ENCODE results near the gene GOLGA6A. TPM values are rescaled to one million over a fixed set of nuclear protein-coding genes. Genes with fewer than 3 reads are reported as not detected.
"Not testable (repeated sequence)": the region's sequence is repeated elsewhere in the genome, so short reads cannot be mapped to it uniquely, and the experiment has no call there.

Gene GOLGA6A
- total RNA-seq, 1 donor: not detected

DNA sequence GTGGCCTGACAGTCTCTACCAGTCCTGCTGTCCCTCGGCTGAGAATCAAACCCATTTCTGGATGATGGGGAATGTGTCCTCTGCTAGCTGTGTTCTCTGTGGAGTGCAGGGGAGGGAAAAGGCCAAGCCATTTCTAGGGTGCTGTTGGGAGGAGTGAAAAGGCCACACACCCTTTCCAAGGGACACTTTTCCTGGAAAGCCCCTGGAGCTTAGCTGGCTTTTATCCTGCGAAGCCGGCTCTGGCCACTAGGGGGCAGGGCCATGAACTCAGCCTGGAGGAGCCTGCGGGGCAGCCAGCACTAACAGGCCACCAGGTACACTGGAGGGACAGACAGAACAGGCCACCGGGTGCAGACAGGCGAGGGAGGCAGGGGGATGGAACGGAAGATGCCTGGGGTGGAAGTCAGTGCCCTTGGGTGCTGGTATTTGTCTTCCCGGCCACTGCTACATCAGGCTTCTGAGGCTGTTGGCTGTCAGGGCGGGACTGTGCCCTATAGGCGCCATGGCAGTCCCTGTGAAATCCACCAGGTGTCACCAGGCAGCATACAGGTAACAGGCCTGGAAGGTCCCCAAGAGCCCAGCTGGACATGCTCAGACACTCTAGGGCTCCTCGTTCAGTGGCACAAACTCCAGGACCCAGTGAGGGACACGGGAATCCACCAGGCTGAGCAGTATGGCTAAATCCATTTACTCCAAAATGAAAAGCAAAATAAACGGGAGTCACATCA lies 16.5 kb downstream of the GOLGA6A start:
- H3K4me1 ChIP-seq (ENCODE audit: insufficient read depth, low read length); H3K4me3 ChIP-seq (ENCODE audit: low read length); H3K27me3 ChIP-seq (ENCODE audit: insufficient read depth, low read length); H3K9me3 ChIP-seq (ENCODE audit: low read depth, low read length): not testable (repeated sequence)

DNA sequence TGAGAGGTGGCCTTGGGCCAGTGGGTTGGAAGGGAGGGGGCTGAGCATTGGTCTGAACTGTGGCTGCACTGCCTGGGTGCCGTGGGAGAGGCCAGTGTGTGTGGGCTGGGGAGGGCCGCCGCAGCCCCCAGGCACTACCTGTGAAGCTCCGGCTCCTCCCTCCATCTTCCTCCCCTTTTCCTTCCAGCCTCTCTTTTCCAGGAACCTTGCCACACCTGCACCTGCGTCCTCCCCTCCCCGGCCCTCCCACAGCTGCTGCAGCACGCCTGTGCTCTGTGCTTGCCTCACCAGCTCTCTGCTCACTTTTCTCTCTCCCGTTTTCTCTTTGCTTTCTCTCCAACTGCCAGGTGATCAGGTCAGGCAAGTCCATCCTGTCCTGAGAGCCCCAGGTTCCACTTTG lies 17.5 kb downstream of the GOLGA6A start:
- not testable (repeated sequence) for H3K4me1 ChIP-seq (ENCODE audit: insufficient read depth, low read length); H3K4me3 ChIP-seq (ENCODE audit: low read length); H3K9me3 ChIP-seq (ENCODE audit: low read depth, low read length); H3K27me3 ChIP-seq (ENCODE audit: insufficient read depth, low read length)

DNA sequence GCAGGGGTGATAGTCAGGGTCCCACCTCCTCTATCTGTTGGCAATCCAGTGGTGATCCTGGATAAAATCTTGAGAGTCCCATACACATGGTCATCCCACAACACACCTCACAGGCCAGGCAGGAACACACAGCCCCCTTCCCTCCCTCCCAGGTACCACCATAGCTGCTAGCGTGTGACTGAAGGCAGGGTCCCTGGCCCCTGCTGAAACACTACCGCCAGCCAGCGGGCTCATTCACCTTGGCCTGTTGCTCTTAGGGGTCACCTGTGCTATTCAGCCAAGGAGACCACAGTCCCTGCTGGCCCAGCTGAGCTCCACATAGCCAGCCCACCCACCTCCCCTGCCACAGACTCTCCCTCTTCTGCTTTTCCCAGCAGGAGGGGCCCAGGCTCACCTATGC lies 18.2 kb downstream of the GOLGA6A start:
- not testable (repeated sequence) for H3K4me1 ChIP-seq (ENCODE audit: insufficient read depth, low read length); H3K27me3 ChIP-seq (ENCODE audit: insufficient read depth, low read length); H3K9me3 ChIP-seq (ENCODE audit: low read depth, low read length); H3K4me3 ChIP-seq (ENCODE audit: low read length)

DNA sequence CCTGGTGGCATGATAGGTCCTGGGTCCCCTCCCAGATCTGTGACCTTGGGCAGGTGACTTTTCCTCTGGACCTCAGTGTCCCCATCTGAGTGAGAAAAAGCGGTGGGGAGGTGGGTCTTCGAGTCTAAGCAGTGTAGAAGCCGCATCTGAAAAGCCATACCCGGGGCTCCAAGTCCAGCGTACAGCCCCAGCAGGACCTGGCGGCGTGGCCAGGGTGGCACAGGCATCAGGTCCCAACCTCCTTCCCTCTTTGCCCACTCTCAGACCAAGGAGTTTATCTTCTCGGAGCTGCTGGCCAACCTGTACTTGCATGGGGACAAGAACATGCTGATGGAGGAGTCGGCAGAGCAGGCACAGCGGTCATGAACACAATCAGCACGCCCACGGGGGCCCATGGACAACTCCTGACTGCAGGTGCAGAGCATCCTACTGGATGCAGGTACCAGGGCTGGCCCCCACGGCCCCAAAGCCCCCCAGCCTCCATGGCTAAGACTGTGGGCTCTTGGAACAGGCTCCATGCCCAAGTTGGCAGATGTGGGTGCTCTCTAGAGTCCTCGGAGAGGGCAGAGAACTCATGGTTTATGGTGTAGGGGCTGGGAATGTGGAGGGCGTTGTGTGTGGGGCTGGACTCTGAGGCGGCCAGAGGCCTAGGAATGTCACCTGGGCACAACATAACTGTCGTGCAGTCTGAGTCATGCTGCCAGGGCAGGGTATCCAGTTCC lies 18.8 kb downstream of the GOLGA6A start:
- H3K27me3 ChIP-seq (ENCODE audit: insufficient read depth, low read length); H3K9me3 ChIP-seq (ENCODE audit: low read depth, low read length); H3K4me3 ChIP-seq (ENCODE audit: low read length); H3K4me1 ChIP-seq (ENCODE audit: insufficient read depth, low read length): not testable (repeated sequence)

DNA sequence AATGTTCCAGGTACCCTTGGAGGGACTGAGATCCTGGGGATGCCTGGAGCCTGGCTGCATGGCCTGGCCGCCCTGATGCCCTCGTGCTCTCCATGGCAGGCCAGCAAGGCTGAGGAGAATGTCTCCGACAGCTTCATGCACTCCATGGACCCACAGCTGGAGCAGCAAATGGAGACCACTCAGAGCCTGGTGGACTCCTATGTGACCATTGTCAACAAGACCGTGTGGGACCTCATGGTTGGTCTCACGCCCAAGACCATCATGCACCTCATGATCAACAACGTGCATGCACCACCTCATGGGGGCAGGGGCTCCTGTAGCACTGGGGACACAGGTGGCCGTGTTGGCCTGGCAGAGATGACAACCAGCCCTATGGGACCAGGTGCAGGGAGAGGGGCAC lies 19.7 kb downstream of the GOLGA6A start:
- no peaks in the 10 kb centered on the region for H3K9me3 ChIP-seq (ENCODE audit: low read depth, low read length)
- H3K27me3 ChIP-seq (ENCODE audit: insufficient read depth, low read length): no peaks in the 10 kb centered on the region
- no peaks in the 10 kb centered on the region for H3K4me1 ChIP-seq (ENCODE audit: insufficient read depth, low read length)
- H3K4me3 ChIP-seq (ENCODE audit: low read length): no peak overlapping the region

DNA sequence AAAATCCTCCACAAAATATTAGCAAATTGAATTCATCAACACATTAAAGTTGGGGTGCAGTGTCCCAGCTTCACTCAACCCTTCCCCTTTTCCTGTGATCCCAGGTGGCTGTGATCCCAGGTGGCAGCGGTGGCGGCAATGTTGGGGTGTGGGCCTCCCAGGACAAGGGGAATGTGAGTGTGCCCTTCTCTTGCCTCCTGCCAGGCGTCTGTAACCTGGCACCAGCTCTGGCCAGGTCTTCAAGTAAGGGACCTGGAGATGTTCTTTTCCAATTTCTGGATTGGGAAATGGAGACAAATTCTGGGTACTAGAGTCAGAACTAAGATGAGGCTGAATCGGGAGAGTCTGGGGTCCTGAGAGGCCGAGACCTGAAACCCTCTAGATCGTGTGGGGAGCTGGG lies 20.1 kb downstream of the GOLGA6A start:
- Histone ChIP-seq H3K27me3 (ENCODE audit: insufficient read depth, low read length) (no peaks in the 10 kb centered on the region), H3K4me1 (ENCODE audit: insufficient read depth, low read length) (no peaks in the 10 kb centered on the region), H3K9me3 (ENCODE audit: low read depth, low read length) (no peaks in the 10 kb centered on the region), H3K4me3 (ENCODE audit: low read length) (no peak overlapping the region)

DNA sequence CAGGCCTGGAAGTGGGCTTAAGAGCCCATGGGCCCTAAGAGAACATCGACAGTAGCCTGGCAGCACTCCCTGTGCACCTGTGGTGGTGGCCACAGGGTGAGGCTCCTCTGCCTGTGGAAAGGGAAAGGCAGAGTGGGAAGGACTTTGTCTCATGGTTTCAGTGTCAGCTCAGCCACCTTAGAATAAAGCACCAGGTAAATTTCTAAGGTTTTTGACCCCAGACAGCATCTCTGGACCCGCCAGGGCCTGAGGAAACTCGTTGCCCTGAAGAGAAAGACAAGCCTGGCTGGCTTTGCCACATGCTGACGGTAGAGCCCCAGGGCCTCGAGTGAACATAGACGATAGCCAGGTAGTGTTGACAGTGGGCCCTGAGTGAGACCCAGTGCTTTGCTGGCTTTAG lies 22.1 kb downstream of the GOLGA6A start:
- Histone ChIP-seq H3K27me3 (ENCODE audit: insufficient read depth, low read length) (no peaks in the 10 kb centered on the region), H3K9me3 (ENCODE audit: low read depth, low read length) (no peaks in the 10 kb centered on the region), H3K4me3 (ENCODE audit: low read length) (no peak overlapping the region), H3K4me1 (ENCODE audit: insufficient read depth, low read length) (no peaks in the 10 kb centered on the region)

DNA sequence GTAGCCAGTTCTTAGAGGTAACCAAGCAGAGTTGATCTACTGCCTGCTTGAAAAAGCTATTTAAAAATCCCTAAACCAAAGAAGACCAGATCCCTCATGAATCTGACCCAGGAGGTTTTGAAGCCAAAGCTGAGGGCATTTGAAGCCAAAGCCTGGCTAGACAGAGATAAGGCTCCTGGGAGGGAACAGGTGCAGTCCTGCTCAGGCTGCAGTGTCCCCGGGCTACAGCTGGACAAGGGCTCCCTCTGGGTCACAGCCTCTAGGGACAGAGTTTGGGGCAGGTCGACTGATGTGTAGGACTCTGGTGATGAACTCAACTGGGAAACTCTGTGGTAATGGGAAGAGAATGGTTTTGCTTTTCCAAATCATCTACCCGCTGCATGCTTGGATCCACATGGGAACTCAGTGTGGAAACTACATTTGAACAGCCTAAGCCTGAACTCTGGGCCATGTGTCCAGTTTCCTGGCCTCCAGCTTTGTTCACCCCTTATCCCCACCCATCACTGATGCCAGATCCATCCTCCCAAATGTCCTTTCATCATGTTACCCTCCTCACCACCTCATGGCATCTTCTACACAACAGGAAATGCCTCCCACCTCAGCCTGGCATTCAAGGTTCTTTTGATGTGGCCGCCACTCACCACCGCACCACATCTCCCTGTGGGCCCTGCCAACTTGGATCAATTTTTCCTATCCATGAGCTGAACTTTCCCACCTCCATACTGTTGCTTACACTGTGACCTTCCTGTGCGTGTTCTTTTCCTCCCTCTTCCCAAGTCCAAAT lies 23.1 kb downstream of the GOLGA6A start:
- not testable (repeated sequence) for H3K9me3 ChIP-seq (ENCODE audit: low read depth, low read length); H3K4me1 ChIP-seq (ENCODE audit: insufficient read depth, low read length); H3K4me3 ChIP-seq (ENCODE audit: low read length); H3K27me3 ChIP-seq (ENCODE audit: insufficient read depth, low read length)

DNA sequence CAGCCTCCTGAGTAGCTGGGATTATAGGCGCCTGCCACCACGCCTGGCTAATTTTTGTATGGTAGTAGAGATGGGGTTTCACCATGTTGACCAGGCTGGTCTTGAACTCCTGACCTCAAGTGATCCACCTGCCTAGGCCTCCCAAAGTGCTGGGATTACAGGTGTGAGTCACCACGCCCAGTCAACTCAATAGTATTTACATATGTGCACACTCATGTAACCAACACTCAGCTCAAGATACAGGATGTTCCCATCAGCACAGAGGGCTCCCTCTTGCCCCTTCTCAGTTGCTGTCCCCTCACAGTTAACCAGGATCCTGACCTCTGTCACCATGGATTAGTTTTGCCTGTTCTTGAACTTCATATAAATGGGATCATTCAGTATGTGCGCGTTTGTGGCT lies 26.0 kb downstream of the GOLGA6A start:
- H3K4me3 ChIP-seq (ENCODE audit: low read length); H3K4me1 ChIP-seq (ENCODE audit: insufficient read depth, low read length); H3K27me3 ChIP-seq (ENCODE audit: insufficient read depth, low read length); H3K9me3 ChIP-seq (ENCODE audit: low read depth, low read length): not testable (repeated sequence)

DNA sequence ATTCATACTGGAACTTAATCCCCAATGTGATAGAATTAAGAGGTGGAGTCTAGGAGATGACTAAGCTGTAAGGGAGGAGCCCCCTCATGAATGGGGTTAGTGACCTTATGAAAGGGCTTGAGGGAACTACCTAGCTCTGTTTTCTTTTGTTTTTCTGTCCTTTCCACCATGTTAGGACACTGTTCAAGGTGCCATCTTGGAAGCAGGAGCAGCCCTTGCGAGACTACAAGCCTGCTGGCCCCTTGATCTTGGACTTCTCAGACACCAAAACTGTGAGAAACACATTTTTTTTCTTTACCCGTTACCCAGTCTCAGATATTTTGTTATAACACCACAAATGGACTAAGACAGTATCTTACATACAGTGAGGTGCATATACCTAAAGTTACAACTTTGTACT lies 26.5 kb downstream of the GOLGA6A start:
- peaks cover 8% of the 10 kb centered on the region for H3K4me1 ChIP-seq (ENCODE audit: insufficient read depth, low read length)
- H3K4me3 ChIP-seq (ENCODE audit: low read length): no peak overlapping the region
- H3K27me3 ChIP-seq (ENCODE audit: insufficient read depth, low read length): no peaks in the 10 kb centered on the region
- no peaks in the 10 kb centered on the region for H3K9me3 ChIP-seq (ENCODE audit: low read depth, low read length)

DNA sequence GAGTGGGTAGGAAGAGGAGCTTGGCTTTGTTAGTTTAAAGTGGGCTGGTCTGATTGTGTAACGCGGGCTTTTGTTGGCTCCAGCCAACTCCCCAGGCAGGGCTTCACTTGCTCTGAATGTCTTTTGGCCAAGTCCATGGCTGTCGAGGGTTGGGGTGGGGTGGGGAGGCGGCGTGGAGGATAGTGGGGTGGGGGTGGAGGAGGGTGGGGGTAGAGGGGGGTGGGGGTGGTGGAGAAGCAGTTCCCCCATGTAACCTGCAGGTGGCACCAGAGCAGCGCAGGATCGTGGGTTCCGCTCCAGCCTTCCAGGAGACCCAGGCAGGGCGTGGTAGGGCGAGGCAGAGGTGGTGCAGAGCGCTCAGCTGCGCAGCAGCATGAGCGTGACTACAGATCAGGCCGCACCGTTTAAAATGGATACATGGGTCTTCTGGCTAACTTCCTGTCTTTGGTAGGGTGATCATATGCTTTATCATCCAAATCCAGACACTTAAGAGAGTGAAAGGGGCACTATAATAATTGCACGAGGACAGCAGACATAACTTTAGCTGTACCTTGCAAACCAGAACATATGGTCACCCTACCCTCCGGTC lies 28.3 kb downstream of the GOLGA6A start:
- no peaks in the 10 kb centered on the region for H3K9me3 ChIP-seq (ENCODE audit: low read depth, low read length)
- no peaks in the 10 kb centered on the region for H3K27me3 ChIP-seq (ENCODE audit: insufficient read depth, low read length)
- no peak overlapping the region for H3K4me3 ChIP-seq (ENCODE audit: low read length)
- peaks cover 11% of the 10 kb centered on the region for H3K4me1 ChIP-seq (ENCODE audit: insufficient read depth, low read length)

DNA sequence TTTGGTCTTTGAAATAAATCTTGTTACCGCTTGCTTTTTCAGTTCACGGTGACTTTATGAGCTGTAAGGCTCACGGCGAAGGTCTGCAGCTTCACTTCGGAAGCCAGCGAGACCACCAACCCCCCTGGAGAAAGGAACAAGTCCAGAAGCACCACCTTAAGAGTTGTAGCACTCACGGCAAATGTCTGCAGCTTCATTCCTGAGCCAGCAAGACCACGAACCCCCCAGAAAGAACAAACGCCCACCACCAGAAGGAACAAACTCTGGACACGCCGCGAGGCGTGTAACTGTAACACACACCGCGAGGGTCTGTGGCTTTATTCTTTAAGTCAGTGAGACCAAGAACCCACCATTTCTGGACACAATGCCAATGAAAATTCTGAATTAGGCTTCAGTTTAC lies 28.8 kb downstream of the GOLGA6A start:
- H3K9me3 ChIP-seq (ENCODE audit: low read depth, low read length): no peaks in the 10 kb centered on the region
- H3K4me3 ChIP-seq (ENCODE audit: low read length): no peak overlapping the region
- peaks cover 15% of the 10 kb centered on the region for H3K4me1 ChIP-seq (ENCODE audit: insufficient read depth, low read length)
- no peaks in the 10 kb centered on the region for H3K27me3 ChIP-seq (ENCODE audit: insufficient read depth, low read length)

DNA sequence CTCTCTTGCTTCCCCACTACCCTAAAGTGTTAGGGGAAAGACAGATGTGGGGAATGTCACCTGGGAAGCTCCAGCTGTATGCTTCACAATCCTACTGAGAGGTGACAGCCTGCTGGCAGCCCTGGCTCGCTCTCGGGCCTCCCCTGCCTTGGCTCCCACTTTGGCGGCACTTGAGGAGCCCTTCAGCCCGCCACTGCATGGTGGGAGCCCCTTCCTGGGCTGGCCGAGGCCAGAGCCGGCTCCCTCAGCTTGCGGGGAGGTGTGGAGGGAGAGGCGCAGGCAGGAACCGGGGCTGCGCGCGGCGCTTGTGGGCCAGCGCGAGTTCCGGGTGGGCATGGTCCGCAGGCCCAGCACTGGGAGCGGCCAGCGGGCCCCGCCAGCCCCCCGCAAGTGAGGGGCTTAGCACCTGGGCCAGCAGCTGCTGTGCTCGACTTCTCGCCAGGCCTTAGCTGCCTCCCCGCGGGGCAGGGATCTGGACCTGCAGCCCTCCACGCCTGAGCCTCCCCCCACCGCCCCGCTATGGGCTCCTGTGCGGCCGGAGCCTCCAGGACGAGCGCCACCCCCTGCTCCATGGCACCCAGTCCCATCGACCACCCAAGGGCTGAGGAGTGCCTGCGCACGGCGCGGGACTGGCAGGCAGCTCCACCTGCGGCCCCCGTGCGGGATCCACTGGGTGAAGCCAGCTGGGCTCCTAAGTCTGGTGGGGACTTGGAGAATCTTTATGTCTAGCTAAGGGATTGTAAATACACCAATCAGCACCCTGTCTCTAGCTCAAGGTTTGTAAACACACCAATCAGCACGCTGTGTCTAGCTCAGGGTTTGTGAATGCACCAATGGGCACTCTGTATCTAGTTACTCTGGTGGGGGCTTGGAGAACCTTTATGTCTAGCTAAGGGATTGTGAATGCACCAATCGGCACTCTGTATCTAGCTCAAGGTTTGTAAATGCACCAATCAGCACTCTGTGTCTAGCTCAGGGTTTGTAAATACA lies 29.8 kb downstream of the GOLGA6A start:
- not testable (repeated sequence) for H3K27me3 ChIP-seq (ENCODE audit: insufficient read depth, low read length); H3K9me3 ChIP-seq (ENCODE audit: low read depth, low read length); H3K4me3 ChIP-seq (ENCODE audit: low read length)
- peaks cover 22% of the 10 kb centered on the region for H3K4me1 ChIP-seq (ENCODE audit: insufficient read depth, low read length)

DNA sequence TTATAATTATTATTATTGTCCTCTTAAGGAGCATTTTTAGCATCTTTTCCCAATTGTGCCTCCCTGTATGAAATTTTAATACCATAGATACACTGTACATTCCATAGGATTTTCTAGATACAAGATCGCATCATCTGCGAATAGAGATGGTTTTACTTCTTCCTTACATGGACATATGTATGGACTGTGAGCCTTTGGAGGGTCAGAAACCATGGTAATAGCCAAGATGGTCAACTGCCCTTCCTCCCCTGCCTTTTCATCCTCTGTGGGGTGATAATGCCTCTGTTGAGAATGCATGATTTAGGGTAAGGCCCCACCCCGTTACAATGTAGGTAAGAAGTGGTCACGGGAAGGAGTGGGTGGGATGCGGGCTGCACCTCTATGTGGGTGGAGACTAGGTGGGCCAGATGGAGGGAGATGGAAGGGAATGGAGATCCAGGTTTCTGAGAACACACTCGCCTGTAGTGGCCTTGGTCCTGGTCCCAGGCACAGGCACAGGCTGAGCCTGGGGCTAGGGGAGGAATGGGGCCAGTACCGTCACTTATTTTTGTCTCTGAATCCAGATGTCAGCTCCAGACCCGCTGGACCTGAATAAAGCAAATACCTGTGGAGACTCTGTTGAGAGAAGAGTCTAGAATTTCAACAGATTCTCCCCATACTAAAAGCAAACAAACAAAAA lies 31.7 kb downstream of the GOLGA6A start:
- H3K27me3 ChIP-seq (ENCODE audit: insufficient read depth, low read length): no peaks in the 10 kb centered on the region
- H3K4me3 ChIP-seq (ENCODE audit: low read length): no peak overlapping the region
- H3K9me3 ChIP-seq (ENCODE audit: low read depth, low read length): no peaks in the 10 kb centered on the region
- peaks cover 22% of the 10 kb centered on the region for H3K4me1 ChIP-seq (ENCODE audit: insufficient read depth, low read length)

Measured in mononuclear cell (primary cell).